Measurements from ENCODE around the gene COL4A6. TPM values are rescaled to one million over a fixed set of nuclear protein-coding genes. Genes with fewer than 3 reads are reported as not detected.

Gene COL4A6
- total RNA-seq, 1 experiment from 2014 or later = under 0.01 TPM

- Histone ChIP-seq H3K27me3 (replicated peaks) (no peaks in the 10 kb centered on the region), H3K36me3 (no peaks in the 10 kb centered on the region), H3K4me3 (no peak overlapping the region), H3K9me3 (replicated peaks) (no peaks in the 10 kb centered on the region), H3K27ac (no peak overlapping the region), H3K4me1 (replicated peaks) (no peaks in the 10 kb centered on the region)
- no peak for DNase-seq (ENCODE audit: low read depth in 1 of 2, low spot score in 2 of 2)
Measured at GRCh38 chrX:108173874-108174273, 264.3 kb downstream of the COL4A6 start.

- no peak overlapping the region for H3K27ac ChIP-seq
- no peak overlapping the region for H3K4me3 ChIP-seq
- H3K27me3 ChIP-seq (replicated peaks) = no peaks in the 10 kb centered on the region
- DNase-seq (ENCODE audit: low read depth in 1 of 2, low spot score in 2 of 2) = no peak
- H3K36me3 ChIP-seq = no peaks in the 10 kb centered on the region
- no peaks in the 10 kb centered on the region for H3K9me3 ChIP-seq (replicated peaks)
- H3K4me1 ChIP-seq (replicated peaks) = peaks cover 2% of the 10 kb centered on the region; the same call in 1 of the 2 replicates
Measured at GRCh38 chrX:108171671-108172070, 266.6 kb downstream of the COL4A6 start.

GRCh38 chrX:108169768-108170167 lies 268.5 kb downstream of the COL4A6 start:
- Histone ChIP-seq H3K27ac (no peak overlapping the region), H3K9me3 (replicated peaks) (no peaks in the 10 kb centered on the region), H3K4me1 (replicated peaks) (peaks cover 2% of the 10 kb centered on the region; the same call in 1 of the 2 replicates), H3K36me3 (no peaks in the 10 kb centered on the region), H3K4me3 (no peak overlapping the region), H3K27me3 (replicated peaks) (no peaks in the 10 kb centered on the region)
- DNase-seq (ENCODE audit: low read depth in 1 of 2, low spot score in 2 of 2) = no peak

- Histone ChIP-seq H3K4me3 (no peak overlapping the region), H3K4me1 (replicated peaks) (peaks cover 2% of the 10 kb centered on the region; the same call in 1 of the 2 replicates), H3K27me3 (replicated peaks) (no peaks in the 10 kb centered on the region), H3K36me3 (no peaks in the 10 kb centered on the region), H3K27ac (no peak overlapping the region), H3K9me3 (replicated peaks) (no peaks in the 10 kb centered on the region)
- DNase-seq (ENCODE audit: low read depth in 1 of 2, low spot score in 2 of 2) = no peak
Measured at GRCh38 chrX:108168961-108169740, 269.1 kb downstream of the COL4A6 start.

- no peaks in the 10 kb centered on the region for H3K27me3 ChIP-seq (replicated peaks)
- H3K4me3 ChIP-seq = no peak overlapping the region
- H3K4me1 ChIP-seq (replicated peaks) = peaks cover 2% of the 10 kb centered on the region; the same call in 1 of the 2 replicates
- H3K27ac ChIP-seq = no peak overlapping the region
- DNase-seq (ENCODE audit: low read depth in 1 of 2, low spot score in 2 of 2) = peak in 1 of 2 experiments; percentile 6
- H3K9me3 ChIP-seq (replicated peaks) = no peaks in the 10 kb centered on the region
- H3K36me3 ChIP-seq = no peaks in the 10 kb centered on the region
Measured at GRCh38 chrX:108167211-108167872, 270.9 kb downstream of the COL4A6 start.

- Histone ChIP-seq H3K4me3 (no peak overlapping the region), H3K4me1 (replicated peaks) (peaks cover 2% of the 10 kb centered on the region; the same call in 1 of the 2 replicates), H3K36me3 (no peaks in the 10 kb centered on the region), H3K9me3 (replicated peaks) (no peaks in the 10 kb centered on the region), H3K27ac (no peak overlapping the region), H3K27me3 (replicated peaks) (no peaks in the 10 kb centered on the region)
- DNase-seq (ENCODE audit: low read depth in 1 of 2, low spot score in 2 of 2) = peak in 1 of 2 experiments; percentile 10
Measured at GRCh38 chrX:108165383-108166111, 272.7 kb downstream of the COL4A6 start.

- H3K27me3 ChIP-seq (replicated peaks) = no peaks in the 10 kb centered on the region
- H3K4me3 ChIP-seq = no peak overlapping the region
- peaks cover 2% of the 10 kb centered on the region; the same call in 1 of the 2 replicates for H3K4me1 ChIP-seq (replicated peaks)
- DNase-seq (ENCODE audit: low read depth in 1 of 2, low spot score in 2 of 2) = no peak
- no peak overlapping the region for H3K27ac ChIP-seq
- H3K9me3 ChIP-seq (replicated peaks) = no peaks in the 10 kb centered on the region
- H3K36me3 ChIP-seq = no peaks in the 10 kb centered on the region
Measured at GRCh38 chrX:108163333-108164082, 274.7 kb downstream of the COL4A6 start.

GRCh38 chrX:108162265-108162664 lies 276.0 kb downstream of the COL4A6 start:
- Histone ChIP-seq H3K27me3 (replicated peaks) (no peaks in the 10 kb centered on the region), H3K4me1 (replicated peaks) (no peaks in the 10 kb centered on the region; the same call in 1 of the 2 replicates), H3K9me3 (replicated peaks) (no peaks in the 10 kb centered on the region), H3K4me3 (no peak overlapping the region), H3K36me3 (no peaks in the 10 kb centered on the region), H3K27ac (no peak overlapping the region)
- DNase-seq (ENCODE audit: low read depth in 1 of 2, low spot score in 2 of 2) = no peak

- no peaks in the 10 kb centered on the region for H3K27me3 ChIP-seq (replicated peaks)
- H3K27ac ChIP-seq = no peak overlapping the region
- H3K4me3 ChIP-seq = no peak overlapping the region
- no peaks in the 10 kb centered on the region for H3K4me1 ChIP-seq (replicated peaks)
- no peaks in the 10 kb centered on the region for H3K36me3 ChIP-seq
- no peaks in the 10 kb centered on the region for H3K9me3 ChIP-seq (replicated peaks)
- no peak for DNase-seq (ENCODE audit: low read depth in 1 of 2, low spot score in 2 of 2)
Measured at GRCh38 chrX:108160309-108160708, 277.9 kb downstream of the COL4A6 start.

- DNase-seq (ENCODE audit: low read depth in 1 of 2, low spot score in 2 of 2) = no peak
- no peak overlapping the region for H3K4me3 ChIP-seq
- H3K27ac ChIP-seq = no peak overlapping the region
- no peaks in the 10 kb centered on the region for H3K4me1 ChIP-seq (replicated peaks)
- no peaks in the 10 kb centered on the region for H3K9me3 ChIP-seq (replicated peaks)
- no peaks in the 10 kb centered on the region for H3K36me3 ChIP-seq
- H3K27me3 ChIP-seq (replicated peaks) = no peaks in the 10 kb centered on the region
Measured at GRCh38 chrX:108159028-108159670, 279.1 kb downstream of the COL4A6 start.

- Histone ChIP-seq H3K4me1 (replicated peaks) (no peaks in the 10 kb centered on the region), H3K27me3 (replicated peaks) (no peaks in the 10 kb centered on the region), H3K9me3 (replicated peaks) (no peaks in the 10 kb centered on the region), H3K27ac (no peak overlapping the region), H3K36me3 (no peaks in the 10 kb centered on the region), H3K4me3 (no peak overlapping the region)
- no peak for DNase-seq (ENCODE audit: low read depth in 1 of 2, low spot score in 2 of 2)
Measured at GRCh38 chrX:108157628-108158027, 280.6 kb downstream of the COL4A6 start.

GRCh38 chrX:108156934-108157466 lies 281.2 kb downstream of the COL4A6 start:
- no peaks in the 10 kb centered on the region for H3K27me3 ChIP-seq (replicated peaks)
- DNase-seq (ENCODE audit: low read depth in 1 of 2, low spot score in 2 of 2) = no peak
- H3K9me3 ChIP-seq (replicated peaks) = no peaks in the 10 kb centered on the region
- H3K4me3 ChIP-seq = no peak overlapping the region
- no peaks in the 10 kb centered on the region for H3K4me1 ChIP-seq (replicated peaks)
- H3K36me3 ChIP-seq = no peaks in the 10 kb centered on the region
- H3K27ac ChIP-seq = no peak overlapping the region

- Histone ChIP-seq H3K4me1 (replicated peaks) (no peaks in the 10 kb centered on the region), H3K27ac (no peak overlapping the region), H3K9me3 (replicated peaks) (no peaks in the 10 kb centered on the region), H3K36me3 (no peaks in the 10 kb centered on the region), H3K4me3 (no peak overlapping the region), H3K27me3 (replicated peaks) (no peaks in the 10 kb centered on the region)
- no peak for DNase-seq (ENCODE audit: low read depth in 1 of 2, low spot score in 2 of 2)
Measured at GRCh38 chrX:108156082-108156481, 282.1 kb downstream of the COL4A6 start.

Measured in SJSA1 (cell line).